Panc1 (cell line): ENCODE measurements around the gene CAPZA1. TPM values are rescaled to one million over a fixed set of nuclear protein-coding genes. Genes with fewer than 3 reads are reported as not detected.

Experiments
- ATAC-seq: fragments of 200-7000 bp; cut with Tn5 transposase; 2 replicates; pipeline ENCODE4 v1.9.1; 2020; ENCODE audit warnings: mild to moderate bottlenecking, moderate library complexity
- BruUV-seq: library from RNA; stranded (reverse); fragments of 400-500 nt; replicated peaks from 2 replicates; lab custom pipeline; 2021; lab: Mats Ljungman, UMichigan
- CTCF ChIA-PET: fragments of 300-600 bp; sonication (Branson Sonifier 250); formaldehyde crosslinking; loops from one replicate; lab custom pipeline; 2022; ENCODE audit warnings: antibody characterized with exemption; lab: Charles Lee
- POLR2A ChIA-PET: fragments of 300-600 bp; sonication (Branson Sonifier 250); formaldehyde crosslinking; loops from one replicate; lab custom pipeline; 2022; ENCODE audit warnings: antibody characterized with exemption; lab: Charles Lee
- DNase-seq: peaks from one replicate; pipeline ENCODE4 v3.0.0-alpha.2; 2010; ENCODE audit warnings: low read depth, low spot score
- H3K27ac ChIP-seq: 2 replicates; pipeline ENCODE4 v1.5.1; 2011; ENCODE audit warnings: mild to moderate bottlenecking, low read length, inconsistent platforms
- H3K27me3 ChIP-seq: fragments of 200-500 bp; sonication (Bioruptor generic); 2 replicates; pipeline ENCODE4 v1.6.0; 2014; ENCODE audit warnings: low read length, inconsistent platforms; ENCODE audit not compliant: control insufficient read depth, insufficient read depth
- H3K36me3 ChIP-seq: fragments of 200-500 bp; sonication (Bioruptor generic); 2 replicates; pipeline ENCODE4 v1.5.1; 2014; ENCODE audit warnings: inconsistent platforms, mild to moderate bottlenecking, low read length, moderate library complexity; ENCODE audit not compliant: control insufficient read depth, insufficient read depth
- H3K4me1 ChIP-seq: 2 replicates; pipeline ENCODE4 v1.5.1; 2011; ENCODE audit warnings: inconsistent platforms, mild to moderate bottlenecking, low read length, moderate library complexity; ENCODE audit not compliant: control insufficient read depth, insufficient read depth
- H3K4me3 ChIP-seq, 2 experiments: 2 replicates each; pipeline ENCODE4 v1.5.1; 2011 to 2012; ENCODE audit warnings: low read depth in 2 of 2, low read length in 2 of 2, mild to moderate bottlenecking in 2 of 2, inconsistent platforms in 1 of 2, moderate library complexity in 1 of 2
- H3K9me3 ChIP-seq: fragments of 200-500 bp; sonication (Bioruptor generic); 2 replicates; pipeline ENCODE4 v1.5.1; 2014; ENCODE audit warnings: low read depth, mild to moderate bottlenecking, inconsistent platforms, low read length, moderate library complexity; ENCODE audit not compliant: control insufficient read depth, insufficient read depth
- CTCF ChIP-seq: fragments of 450-650 bp; IDR thresholded peaks from 2 replicates; pipeline ENCODE4 v1.5.1; 2017; ENCODE audit warnings: mild to moderate bottlenecking
- POLR2AphosphoS5 ChIP-seq: IDR thresholded peaks from 2 replicates; pipeline ENCODE4 v1.6.1; 2012; ENCODE audit warnings: mild to moderate bottlenecking, low read depth, low read length, moderate library complexity
- REST ChIP-seq, 2 experiments: IDR thresholded peaks; 2 replicates each; pipeline ENCODE4 v1.6.1; 2011 to 2012; ENCODE audit warnings: low read depth in 2 of 2, control low read depth in 1 of 2, low read length in 1 of 2, mild to moderate bottlenecking in 1 of 2, moderate library complexity in 1 of 2; ENCODE audit not compliant: insufficient read depth in 1 of 2
- SIN3A ChIP-seq: IDR thresholded peaks from 2 replicates; pipeline ENCODE4 v1.6.1; 2012; ENCODE audit warnings: low read depth, mild to moderate bottlenecking, low read length, moderate library complexity, borderline replicate concordance; ENCODE audit not compliant: insufficient read depth
- TCF7L2 ChIP-seq: IDR thresholded peaks from 2 replicates; pipeline ENCODE4 v1.6.1; 2011; ENCODE audit warnings: mild to moderate bottlenecking, low read depth, low read length, inconsistent platforms
- in situ Hi-C: cut with HindIII; loops from 2 replicates; pipeline ENCODE4 v1.10.0; 2016; ENCODE audit warnings: low sequenced_read_pairs, low pct_unique_long_range_greater_than_20kb
- intact Hi-C: fragments of 100-400 bp; cut with micrococcal nuclease; formaldehyde crosslinking; loops from one replicate; pipeline ENCODE4 v1.10.0; 2022; ENCODE audit not compliant: unreplicated experiment
- total RNA-seq: library from RNA; stranded (reverse); gene quantifications from one replicate; pipeline ENCODE4 v1.2.1, GENCODE V29; 2021; ENCODE audit not compliant: unreplicated experiment

CAPZA1 gene
- total RNA-seq, 1 experiment from 2014 or later, result 128 TPM

GRCh38 chr1:112618114-112618720 is 1.4 kb upstream of the CAPZA1 start:
- in situ Hi-C loops, result no loop called here
- Histone ChIP-seq H3K4me1 (peaks cover 9% of the 10 kb centered on the region; the same call in 1 of the 2 replicates), H3K27me3 (no peaks in the 10 kb centered on the region), H3K9me3 (no peaks in the 10 kb centered on the region), H3K36me3 (peaks cover 14% of the 10 kb centered on the region), H3K27ac (peak overlapping the region; percentile 99), H3K4me3 (peak overlapping the region; percentile 96 to 97)
- no peak for ATAC-seq
- BruUV-seq, result TSS peak; percentile 73
- TF ChIP-seq SIN3A, result no peak
- TF ChIP-seq CTCF, result no peak
- no peak for TF ChIP-seq POLR2AphosphoS5
- no peak for TF ChIP-seq REST (IDR thresholded peaks at IDR 0.05; ENCODE audit: insufficient read depth in 1 of 2, low read depth in 2 of 2, low read length in 1 of 2)
- TF ChIP-seq TCF7L2, result no peak
- POLR2A ChIA-PET, result interaction anchor here (0.6 to 0.7 kb wide), 2 partner anchors 81 to 1190 kb away, joined by 5 to 6 read pairs; no protein-coding TSS in a partner anchor
- CTCF ChIA-PET, result no interaction called here
- intact Hi-C loops, result loop anchor here (10.0 kb wide), 1 partner anchor 113 kb away; the partner anchor contains the start of gene WNT2B
- no peak for DNase-seq

GRCh38 chr1:112618721-112619517 is 713 bp upstream of the CAPZA1 start, which contains the start of gene ST7L:
TSS of gene ST7L (minus strand) at chr1:112619141. CDS start at chr1:112619113, 28 bp downstream.
- BruUV-seq, result no TSS peak
- TF ChIP-seq POLR2AphosphoS5 (peak; percentile 48; the same call in 1 of the 2 replicates), REST (IDR thresholded peaks at IDR 0.05; ENCODE audit: insufficient read depth in 1 of 2, low read depth in 2 of 2, low read length in 1 of 2) (no peak; a peak in 1 of 4 replicates)
- H3K27me3 ChIP-seq, result no peaks in the 10 kb centered on the region
- peak within 1 kb of the TSS; percentile 96 to 97 for H3K4me3 ChIP-seq
- H3K36me3 ChIP-seq, result peaks cover 14% of the 10 kb centered on the region
- intact Hi-C loops (loop anchor here (10.0 kb wide), 1 partner anchor 114 kb away; the partner anchor contains the start of gene WNT2B), in situ Hi-C loops (no loop called here)
- DNase-seq (no peak), ATAC-seq (peak; percentile 73)
- ChIA-PET CTCF (no interaction called here), POLR2A (interaction anchor here (0.6 kb wide), 1 partner anchor 80 kb away, joined by 6 read pairs; no protein-coding TSS in a partner anchor)
- H3K9me3 ChIP-seq, result no peaks in the 10 kb centered on the region
- H3K4me1 ChIP-seq, result peaks cover 9% of the 10 kb centered on the region; the same call in 1 of the 2 replicates
- H3K27ac ChIP-seq, result peak within 1 kb of the TSS; percentile 99
